ENCODE results near the gene ANXA2. TPM values are rescaled to one million over a fixed set of nuclear protein-coding genes. Genes with fewer than 3 reads are reported as not detected.

ANXA2 gene
- total RNA-seq, 2 experiments from 2014 or later: 230 to 242 TPM

GRCh38 chr15:60390871-60391501, 6.8 kb downstream of the ANXA2 start:
- no peaks in the 10 kb centered on the region for H3K27me3 Mint-ChIP-seq
- DNase-seq (no peak), ATAC-seq (ENCODE audit: low read depth) (no peak)
- POLR2A ChIA-PET: no interaction called here
- H3K4me1 Mint-ChIP-seq: peaks cover 47% of the 10 kb centered on the region
- no peak overlapping the region for H3K4me3 Mint-ChIP-seq
- no peaks in the 10 kb centered on the region for H3K9me3 Mint-ChIP-seq
- H3K36me3 Mint-ChIP-seq: peaks cover 35% of the 10 kb centered on the region
- no peak overlapping the region for H3K27ac Mint-ChIP-seq

DNA sequence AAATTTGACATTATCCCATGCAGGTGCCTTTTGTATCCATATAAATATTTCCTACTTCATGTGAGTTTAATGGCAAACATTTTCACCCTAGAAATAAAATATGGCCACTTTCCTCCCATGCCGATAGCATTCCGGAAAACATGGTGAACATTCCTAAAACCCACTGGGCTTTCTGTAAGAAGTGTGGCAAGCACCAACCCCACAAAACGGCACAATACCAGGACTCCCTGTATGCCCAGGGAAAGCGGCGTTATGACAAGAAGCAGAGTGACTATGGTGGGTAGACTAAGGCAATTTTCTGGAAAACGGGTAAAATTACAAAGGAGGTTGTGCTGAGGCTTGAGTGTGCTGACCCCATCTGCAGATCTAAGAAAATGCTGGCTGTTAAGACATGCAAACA, 7.6 kb downstream of the ANXA2 start:
- DNase-seq: no peak
- H3K27me3 Mint-ChIP-seq: no peaks in the 10 kb centered on the region
- no peak overlapping the region for H3K4me3 Mint-ChIP-seq
- no peaks in the 10 kb centered on the region for H3K9me3 Mint-ChIP-seq
- peaks cover 42% of the 10 kb centered on the region for H3K4me1 Mint-ChIP-seq
- no peak overlapping the region for H3K27ac Mint-ChIP-seq
- POLR2A ChIA-PET: interaction anchor here (1.4 kb wide), 1 partner anchor 8 kb away, joined by 4 read pairs; the partner anchor contains the start of gene ANXA2
- H3K36me3 Mint-ChIP-seq: peaks cover 34% of the 10 kb centered on the region
- no peak for ATAC-seq (ENCODE audit: low read depth)

DNA sequence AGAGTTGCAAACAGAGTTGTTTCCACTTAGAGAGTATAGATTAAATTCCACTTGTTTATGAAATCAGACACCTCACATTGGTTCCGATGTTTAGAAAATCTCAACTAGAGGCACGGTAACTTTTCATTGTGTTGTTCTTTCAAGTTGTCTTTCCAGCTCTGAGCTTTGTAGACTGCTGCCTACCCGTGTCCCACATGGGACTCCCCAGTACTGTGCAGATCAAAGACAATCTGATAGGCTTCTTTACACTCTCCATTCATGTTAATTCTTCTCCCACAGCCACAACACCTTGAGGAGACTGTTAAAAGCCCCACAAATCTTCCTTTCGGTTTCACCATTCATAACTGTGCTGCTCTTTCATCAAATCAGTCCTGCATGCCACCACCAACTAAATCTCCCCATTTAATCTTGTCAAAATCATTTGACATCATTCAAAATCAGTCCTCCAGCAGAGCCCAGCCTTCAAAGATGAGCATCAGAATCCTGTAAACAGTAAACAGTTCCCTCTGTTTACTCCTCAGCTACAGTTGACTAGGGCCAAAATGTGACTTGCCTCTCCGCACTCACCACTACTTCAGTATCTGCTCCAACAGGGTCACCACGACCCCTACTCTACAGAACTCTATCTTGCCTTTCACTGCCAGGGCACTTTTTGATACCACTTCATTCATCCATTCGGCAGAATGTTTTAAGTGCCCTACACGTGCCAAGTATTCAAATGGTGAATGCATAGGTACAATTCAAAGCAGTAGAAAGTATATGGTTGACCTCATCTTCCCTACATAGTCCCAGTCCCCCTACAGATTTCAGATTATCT, 8.3 kb downstream of the ANXA2 start:
- Mint-ChIP-seq H3K4me1 (peaks cover 41% of the 10 kb centered on the region), H3K36me3 (peaks cover 33% of the 10 kb centered on the region), H3K9me3 (no peaks in the 10 kb centered on the region), H3K4me3 (peak overlapping the region; percentile 66), H3K27me3 (no peaks in the 10 kb centered on the region), H3K27ac (peak overlapping the region; percentile 74)
- DNase-seq: no peak
- POLR2A ChIA-PET: interaction anchor here (0.7 to 1.4 kb wide), 3 partner anchors 9 to 105 kb away, joined by 3 to 4 read pairs (median 4); partner anchors contain the start of gene ANXA2
- ATAC-seq (ENCODE audit: low read depth): peak; percentile 98

- H3K4me3 Mint-ChIP-seq: no peak overlapping the region
- no peaks in the 10 kb centered on the region for H3K27me3 Mint-ChIP-seq
- peaks cover 43% of the 10 kb centered on the region for H3K4me1 Mint-ChIP-seq
- H3K27ac Mint-ChIP-seq: no peak overlapping the region
- POLR2A ChIA-PET: interaction anchor here (0.9 kb wide), 1 partner anchor 13 kb away, joined by 3 read pairs; no protein-coding TSS in a partner anchor
- DNase-seq: no peak
- H3K9me3 Mint-ChIP-seq: no peaks in the 10 kb centered on the region
- H3K36me3 Mint-ChIP-seq: peaks cover 34% of the 10 kb centered on the region
- ATAC-seq (ENCODE audit: low read depth): no peak
These were observed 10.5 kb downstream of the ANXA2 start for GRCh38 chr15:60387321-60387720.

- no peak overlapping the region for H3K27ac Mint-ChIP-seq
- peaks cover 32% of the 10 kb centered on the region for H3K36me3 Mint-ChIP-seq
- H3K4me3 Mint-ChIP-seq: no peak overlapping the region
- ATAC-seq (ENCODE audit: low read depth) (no peak), DNase-seq (no peak)
- H3K9me3 Mint-ChIP-seq: no peaks in the 10 kb centered on the region
- POLR2A ChIA-PET: interaction anchor here (0.9 kb wide), 1 partner anchor 12 kb away, joined by 3 read pairs; no protein-coding TSS in a partner anchor
- peaks cover 42% of the 10 kb centered on the region for H3K4me1 Mint-ChIP-seq
- no peaks in the 10 kb centered on the region for H3K27me3 Mint-ChIP-seq
These were observed 11.2 kb downstream of the ANXA2 start for GRCh38 chr15:60386615-60387014.

- no peak overlapping the region for H3K4me3 Mint-ChIP-seq
- H3K27ac Mint-ChIP-seq: no peak overlapping the region
- POLR2A ChIA-PET: interaction anchor here (0.9 kb wide), 1 partner anchor 11 kb away, joined by 3 read pairs; no protein-coding TSS in a partner anchor
- H3K36me3 Mint-ChIP-seq: peaks cover 36% of the 10 kb centered on the region
- H3K9me3 Mint-ChIP-seq: no peaks in the 10 kb centered on the region
- no peaks in the 10 kb centered on the region for H3K27me3 Mint-ChIP-seq
- peaks cover 39% of the 10 kb centered on the region for H3K4me1 Mint-ChIP-seq
- DNase-seq: no peak
- ATAC-seq (ENCODE audit: low read depth): no peak
These were observed 11.9 kb downstream of the ANXA2 start for GRCh38 chr15:60385620-60386552.

DNA sequence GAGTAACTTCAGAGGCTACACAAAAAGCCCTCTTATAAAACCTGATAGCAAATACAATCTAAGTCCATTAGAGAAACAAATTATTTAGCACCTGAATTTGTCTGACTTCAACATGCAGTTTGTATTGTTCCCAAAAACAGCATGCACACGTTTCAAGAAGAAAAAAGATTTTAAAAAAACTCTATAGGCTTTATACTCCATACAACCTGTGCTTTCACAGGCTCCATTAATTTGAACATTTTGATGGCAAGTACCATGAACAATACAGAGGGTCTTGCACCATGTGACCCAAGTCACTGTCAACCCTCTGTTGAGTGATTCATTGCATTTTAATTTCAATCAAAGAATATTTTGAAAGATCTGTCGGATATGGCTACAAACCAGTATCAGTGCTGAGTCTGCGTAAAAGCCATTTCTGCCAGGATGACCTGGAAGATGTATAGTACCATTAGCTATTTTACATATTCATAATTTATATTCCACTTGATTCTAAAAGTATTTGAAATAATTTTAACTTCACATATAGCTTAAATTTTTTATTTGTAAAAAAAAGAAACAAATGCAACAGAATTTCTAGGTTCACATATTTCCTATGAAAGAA, 13.2 kb downstream of the ANXA2 start:
- no peaks in the 10 kb centered on the region for H3K27me3 Mint-ChIP-seq
- peaks cover 40% of the 10 kb centered on the region for H3K36me3 Mint-ChIP-seq
- peaks cover 32% of the 10 kb centered on the region for H3K4me1 Mint-ChIP-seq
- no peak overlapping the region for H3K4me3 Mint-ChIP-seq
- no peaks in the 10 kb centered on the region for H3K9me3 Mint-ChIP-seq
- H3K27ac Mint-ChIP-seq: no peak overlapping the region
- DNase-seq (no peak), ATAC-seq (ENCODE audit: low read depth) (no peak)
- POLR2A ChIA-PET: no interaction called here

GRCh38 chr15:60384053-60384452, 13.7 kb downstream of the ANXA2 start:
- Mint-ChIP-seq H3K27ac (no peak overlapping the region), H3K9me3 (no peaks in the 10 kb centered on the region), H3K27me3 (no peaks in the 10 kb centered on the region), H3K4me3 (no peak overlapping the region), H3K4me1 (peaks cover 26% of the 10 kb centered on the region), H3K36me3 (peaks cover 45% of the 10 kb centered on the region)
- DNase-seq: no peak
- POLR2A ChIA-PET: no interaction called here
- ATAC-seq (ENCODE audit: low read depth): no peak

- H3K27me3 Mint-ChIP-seq: no peaks in the 10 kb centered on the region
- POLR2A ChIA-PET: interaction anchor here (1.2 kb wide), 1 partner anchor 15 kb away, joined by 8 read pairs; the partner anchor contains the start of gene ANXA2
These were observed 14.8 kb downstream of the ANXA2 start for GRCh38 chr15:60382773-60383674.

DNA sequence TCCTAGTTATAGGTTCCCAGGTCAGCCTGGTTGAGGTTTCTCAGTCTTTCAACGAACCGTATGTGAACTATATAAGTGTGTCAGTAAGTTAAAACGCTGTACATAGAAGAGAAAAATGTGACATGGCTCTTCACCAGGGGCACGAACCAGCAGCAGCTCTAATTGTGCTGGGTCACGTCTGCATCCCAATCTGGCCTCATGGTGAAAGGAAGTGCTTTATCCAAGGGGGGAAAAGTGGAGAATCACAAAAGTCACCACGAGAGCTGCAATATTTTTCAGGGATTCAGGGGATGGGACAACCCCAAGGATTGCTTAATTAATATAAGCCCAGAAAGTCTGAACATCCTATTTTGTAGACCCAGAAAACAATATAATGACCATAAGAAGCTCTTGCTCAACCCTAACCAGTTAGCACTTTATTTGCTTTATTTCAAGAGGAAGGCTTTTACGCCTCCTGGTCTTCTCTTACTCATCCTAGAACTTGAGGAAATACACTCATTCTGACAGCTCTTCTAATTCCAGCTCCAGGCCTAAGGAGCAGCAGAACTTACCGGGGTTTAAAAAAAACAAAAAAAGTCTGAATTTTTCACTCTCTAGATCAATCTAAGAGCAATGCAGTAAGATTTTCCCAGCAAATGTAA, 16.5 kb downstream of the ANXA2 start:
- ATAC-seq (ENCODE audit: low read depth): no peak
- Mint-ChIP-seq H3K4me1 (peaks cover 15% of the 10 kb centered on the region), H3K27ac (no peak overlapping the region), H3K36me3 (peaks cover 45% of the 10 kb centered on the region), H3K9me3 (no peaks in the 10 kb centered on the region), H3K4me3 (no peak overlapping the region), H3K27me3 (no peaks in the 10 kb centered on the region)
- POLR2A ChIA-PET: no interaction called here
- DNase-seq: no peak

More at GRCh38 chr15:60382773-60383674, 14.8 kb downstream of the ANXA2 start:
- Mint-ChIP-seq H3K9me3 (no peaks in the 10 kb centered on the region), H3K4me1 (peaks cover 20% of the 10 kb centered on the region), H3K27ac (peak overlapping the region; percentile 6), H3K4me3 (no peak overlapping the region), H3K36me3 (peaks cover 45% of the 10 kb centered on the region)
- no peak for DNase-seq
- ATAC-seq (ENCODE audit: low read depth): no peak

DNA sequence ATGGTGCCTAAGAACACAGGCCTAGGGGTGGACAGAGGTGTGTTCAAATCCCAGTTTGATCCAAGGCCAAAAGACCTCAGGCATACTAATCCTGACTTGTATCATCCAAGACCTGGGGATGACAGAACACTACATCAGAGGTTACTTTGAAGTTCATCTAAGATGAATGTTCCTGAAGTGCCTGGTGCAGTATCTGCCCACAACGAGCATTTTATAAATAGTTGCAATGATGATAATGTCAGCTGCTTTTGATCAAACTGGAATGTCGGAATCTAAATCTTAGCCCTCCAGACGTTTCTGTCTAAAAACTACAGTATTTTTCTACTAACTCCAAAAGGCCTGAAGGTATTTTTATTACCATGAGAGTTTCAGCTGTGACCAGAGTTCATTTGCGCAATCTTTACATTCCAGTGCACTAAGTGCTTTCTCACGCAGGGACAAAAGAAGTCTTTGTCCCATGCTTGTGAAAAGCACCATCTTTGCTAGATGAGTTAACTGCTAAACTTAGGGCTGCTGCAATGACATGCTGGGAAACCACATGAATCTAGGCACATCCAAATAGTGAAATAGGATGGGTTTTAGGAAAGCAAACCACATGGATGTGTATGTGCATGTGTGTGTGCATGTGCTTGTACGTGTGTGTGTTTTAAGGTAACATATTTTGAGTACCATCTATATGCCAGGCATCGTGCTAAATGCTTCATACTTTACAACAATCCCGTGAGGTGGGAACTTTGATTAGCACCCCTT, 18.1 kb downstream of the ANXA2 start:
- Mint-ChIP-seq H3K27ac (no peak overlapping the region), H3K4me1 (peaks cover 15% of the 10 kb centered on the region), H3K9me3 (no peaks in the 10 kb centered on the region), H3K36me3 (peaks cover 42% of the 10 kb centered on the region), H3K4me3 (no peak overlapping the region), H3K27me3 (no peaks in the 10 kb centered on the region)
- DNase-seq (no peak), ATAC-seq (ENCODE audit: low read depth) (no peak)
- POLR2A ChIA-PET: no interaction called here
